ELR (cell line): ENCODE measurements around the gene CATSPERZ.

Experiments
- DNase-seq: peaks from one replicate; pipeline ENCODE4 v3.0.0-alpha.2; 2015; ENCODE audit warnings: low read depth

The CATSPERZ gene

GRCh38 chr11:64299847-64300648 is at the start of gene CATSPERZ:
Gene CATSPERZ (plus strand): TSS chr11:64300358. CDS start chr11:64300411, 53 bp downstream.
- no peak for DNase-seq

DNA sequence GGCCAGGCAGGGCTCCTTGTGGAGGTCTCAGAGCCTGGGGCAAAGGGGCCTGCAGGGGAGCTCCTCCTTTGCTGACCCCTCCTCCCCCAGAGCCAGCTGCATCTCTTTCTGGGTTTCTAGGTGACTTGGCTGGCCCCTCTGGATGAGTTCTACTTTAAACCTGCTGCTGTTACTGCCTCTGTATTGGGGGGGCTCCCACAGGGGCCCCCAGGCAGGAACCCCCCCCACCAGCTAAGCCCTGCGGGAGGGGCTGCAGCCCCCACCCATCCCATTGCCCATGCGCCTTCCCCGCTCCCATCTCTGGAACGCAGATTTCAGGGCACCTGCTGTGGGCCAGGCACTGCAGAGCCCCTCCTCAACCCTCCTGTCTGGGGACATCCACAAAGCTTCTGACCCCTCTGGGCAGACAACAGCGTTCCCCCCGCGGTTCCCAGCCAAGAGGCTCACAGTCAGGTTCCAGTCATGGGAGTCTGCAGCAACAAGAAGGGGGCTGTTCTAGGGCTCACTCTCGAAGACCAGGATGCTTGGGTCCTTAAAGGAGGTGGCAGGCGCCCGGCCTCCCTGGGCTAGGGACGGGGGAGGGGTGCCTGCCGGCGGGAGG is 49.6 kb upstream of the CATSPERZ start:
- DNase-seq: no peak

DNA sequence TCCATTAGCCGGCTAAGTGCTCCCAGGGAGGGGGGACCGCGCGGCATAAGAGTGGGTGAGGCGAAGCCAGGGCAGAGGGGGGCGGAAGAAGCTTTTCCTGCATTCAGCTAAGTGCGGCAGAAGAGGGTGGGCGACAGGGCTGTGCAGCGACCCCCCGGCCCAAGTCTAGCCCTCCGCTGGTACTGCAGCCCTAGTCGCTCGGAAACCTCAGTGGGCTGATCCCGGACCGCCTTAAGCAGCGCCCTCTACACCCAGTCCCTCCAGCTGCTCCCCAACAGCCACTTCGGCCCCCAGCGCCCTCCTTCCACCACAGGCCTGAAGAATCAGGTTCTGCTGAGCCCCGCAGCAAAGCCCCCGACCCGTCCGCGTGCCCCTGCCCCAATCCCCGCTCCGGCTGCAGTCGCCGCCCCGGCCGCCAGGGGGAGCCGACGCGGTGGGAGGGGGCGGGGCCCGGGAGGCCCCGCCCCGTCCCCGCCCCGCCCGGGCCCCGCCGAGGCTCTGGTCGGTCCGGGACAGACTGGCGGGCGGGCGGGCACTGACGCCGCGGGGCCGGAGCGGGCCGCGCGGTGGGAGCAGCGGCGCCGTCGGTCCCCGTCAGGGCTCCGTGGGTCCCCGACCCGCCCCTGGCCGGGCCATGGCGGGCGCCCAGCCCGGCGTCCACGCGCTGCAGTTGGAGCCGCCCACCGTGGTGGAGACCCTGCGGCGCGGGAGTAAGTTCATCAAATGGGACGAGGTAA is 49.0 kb upstream of the CATSPERZ start, which contains the start of gene PLCB3:
Gene PLCB3 (plus strand): TSS at position 515 of the 737 bp plus-strand sequence. CDS start 120 bp downstream, at position 635.
- peak; percentile 58 for DNase-seq

GRCh38 chr11:64251753-64252002 is 48.5 kb upstream of the CATSPERZ start:
- DNase-seq: no peak

- DNase-seq: peak; percentile 78
Observed at GRCh38 chr11:64252003-64252872, 47.9 kb upstream of the CATSPERZ start.

DNA sequence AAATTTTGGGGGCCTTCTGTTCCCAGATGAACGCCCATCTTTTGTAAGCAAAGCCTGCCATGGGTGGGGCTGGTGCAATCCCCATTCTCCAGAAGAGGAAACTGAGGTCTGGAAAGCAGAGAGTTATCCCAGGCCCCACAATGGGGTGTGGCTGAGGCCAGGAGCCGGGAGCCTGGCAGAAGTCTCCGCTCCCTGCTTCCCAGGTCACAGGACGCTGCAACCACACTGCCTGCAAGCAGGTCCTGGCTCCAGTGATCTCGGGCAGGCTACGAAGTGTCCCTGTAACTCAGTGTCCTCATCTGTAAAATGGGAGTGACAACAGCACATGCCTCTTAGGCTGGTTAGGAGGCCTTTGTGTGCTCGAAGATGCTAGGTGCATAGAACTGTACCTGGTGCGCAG is 47.1 kb upstream of the CATSPERZ start:
- no peak for DNase-seq

- DNase-seq: no peak
Observed at GRCh38 chr11:64253481-64253880, 46.7 kb upstream of the CATSPERZ start.

GRCh38 chr11:64254326-64254725 is 45.8 kb upstream of the CATSPERZ start:
- no peak for DNase-seq

DNA sequence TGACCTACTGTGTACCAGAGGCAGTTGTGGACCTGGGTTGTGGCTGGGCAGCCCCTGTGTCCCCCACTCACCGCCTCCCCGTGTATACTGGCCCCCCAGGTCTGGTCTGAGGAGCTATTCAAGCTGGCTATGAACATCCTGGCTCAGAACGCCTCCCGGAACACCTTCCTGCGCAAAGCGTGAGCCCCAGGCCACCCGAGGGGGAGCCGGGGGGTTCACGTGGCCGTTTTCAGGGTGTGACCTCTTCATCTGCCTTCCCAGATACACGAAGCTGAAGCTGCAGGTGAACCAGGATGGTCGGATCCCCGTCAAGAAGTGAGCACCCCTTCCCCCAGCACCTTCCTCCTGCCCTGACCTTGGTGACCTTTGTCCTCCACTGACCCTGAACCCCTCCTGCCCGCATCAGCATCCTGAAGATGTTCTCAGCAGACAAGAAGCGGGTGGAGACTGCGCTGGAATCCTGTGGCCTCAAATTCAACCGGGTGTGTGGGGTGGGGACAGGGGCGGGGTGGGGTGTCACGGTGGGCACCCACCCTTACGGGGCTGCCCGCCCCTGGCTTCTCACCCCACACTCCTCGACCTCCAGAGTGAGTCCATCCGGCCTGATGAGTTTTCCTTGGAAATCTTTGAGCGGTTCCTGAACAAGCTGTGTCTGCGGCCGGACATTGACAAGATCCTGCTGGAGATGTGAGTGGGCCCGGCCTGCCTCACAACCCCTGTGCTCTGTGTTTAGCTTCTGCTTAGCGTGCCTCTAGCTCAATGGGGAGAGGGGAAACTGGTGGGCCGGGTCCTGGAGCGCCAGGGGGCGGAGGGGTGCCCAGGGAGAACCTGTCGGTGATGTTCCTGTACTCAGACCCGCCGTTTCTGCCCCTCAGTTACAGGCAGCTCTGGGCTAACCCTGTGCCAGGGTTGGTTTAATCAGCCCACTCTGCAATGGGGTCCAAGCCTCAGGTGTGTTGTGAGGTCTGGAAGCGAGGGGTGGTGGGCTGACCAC is 44.7 kb upstream of the CATSPERZ start:
- no peak for DNase-seq

DNA sequence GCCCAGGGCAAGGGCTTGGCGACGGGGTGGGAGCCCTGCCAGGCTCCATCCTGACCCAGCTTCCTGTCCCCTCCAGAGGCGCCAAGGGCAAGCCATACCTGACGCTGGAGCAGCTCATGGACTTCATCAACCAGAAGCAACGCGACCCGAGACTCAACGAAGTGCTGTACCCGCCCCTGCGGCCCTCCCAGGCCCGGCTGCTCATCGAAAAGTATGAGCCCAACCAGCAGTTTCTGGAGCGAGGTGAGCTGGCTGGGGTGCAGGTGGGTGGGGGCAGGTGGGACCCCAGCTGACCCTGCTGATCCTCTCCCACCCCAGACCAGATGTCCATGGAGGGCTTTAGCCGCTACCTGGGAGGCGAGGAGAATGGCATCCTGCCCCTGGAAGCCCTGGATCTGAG is 43.9 kb upstream of the CATSPERZ start:
- no peak for DNase-seq

- DNase-seq: no peak
Observed at GRCh38 chr11:64258356-64258755, 41.8 kb upstream of the CATSPERZ start.

GRCh38 chr11:64258946-64259532 is 41.1 kb upstream of the CATSPERZ start:
- no peak for DNase-seq

GRCh38 chr11:64259533-64260067 is 40.6 kb upstream of the CATSPERZ start:
- DNase-seq: no peak

DNA sequence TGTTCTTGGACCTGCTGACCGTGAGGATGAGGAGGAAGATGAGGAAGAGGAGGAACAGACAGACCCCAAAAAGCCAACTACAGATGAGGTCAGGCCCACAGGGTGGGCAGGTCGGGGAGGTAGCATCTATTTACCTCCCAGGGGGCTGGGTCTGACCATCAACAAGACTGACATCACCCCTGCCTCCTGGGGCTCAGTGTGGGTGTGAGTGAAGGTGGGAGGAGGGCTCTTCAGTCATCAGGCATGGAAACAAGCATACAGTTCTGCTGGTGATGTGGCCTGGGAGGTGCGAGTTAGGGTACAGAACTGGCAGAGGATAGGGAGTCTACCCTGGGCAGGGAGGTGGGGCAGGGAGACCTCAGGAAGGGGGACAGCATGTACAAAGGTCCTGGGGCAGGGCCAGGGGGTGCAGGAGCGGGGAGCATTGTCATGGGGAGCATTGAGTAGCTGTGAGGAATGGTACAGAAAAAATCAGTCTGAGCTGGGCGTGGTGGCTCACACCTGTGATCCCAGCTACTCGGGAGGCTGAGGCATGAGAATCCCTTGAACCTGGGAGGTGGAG is 39.9 kb upstream of the CATSPERZ start:
- no peak for DNase-seq

DNA sequence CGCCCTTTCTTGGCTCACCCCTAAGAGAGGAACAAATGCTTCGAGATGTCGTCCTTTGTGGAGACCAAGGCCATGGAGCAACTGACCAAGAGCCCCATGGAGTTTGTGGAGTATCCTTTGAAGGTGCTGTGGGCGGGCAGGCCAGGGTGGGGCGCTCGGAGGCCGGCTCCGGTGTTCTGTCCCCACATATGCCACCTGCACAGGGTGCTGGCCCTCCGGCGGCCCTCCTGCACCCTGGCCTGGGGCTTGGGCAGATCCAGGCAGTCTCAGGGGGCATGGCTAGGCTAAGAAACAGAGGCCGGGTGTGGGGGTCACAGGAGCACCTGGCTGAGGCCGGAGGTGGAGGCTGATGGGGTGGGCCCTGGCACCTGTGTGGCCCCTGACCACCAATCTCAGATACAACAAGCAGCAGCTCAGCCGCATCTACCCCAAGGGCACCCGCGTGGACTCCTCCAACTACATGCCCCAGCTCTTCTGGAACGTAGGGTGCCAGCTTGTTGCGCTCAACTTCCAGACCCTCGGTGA is 38.5 kb upstream of the CATSPERZ start:
- no peak for DNase-seq

DNA sequence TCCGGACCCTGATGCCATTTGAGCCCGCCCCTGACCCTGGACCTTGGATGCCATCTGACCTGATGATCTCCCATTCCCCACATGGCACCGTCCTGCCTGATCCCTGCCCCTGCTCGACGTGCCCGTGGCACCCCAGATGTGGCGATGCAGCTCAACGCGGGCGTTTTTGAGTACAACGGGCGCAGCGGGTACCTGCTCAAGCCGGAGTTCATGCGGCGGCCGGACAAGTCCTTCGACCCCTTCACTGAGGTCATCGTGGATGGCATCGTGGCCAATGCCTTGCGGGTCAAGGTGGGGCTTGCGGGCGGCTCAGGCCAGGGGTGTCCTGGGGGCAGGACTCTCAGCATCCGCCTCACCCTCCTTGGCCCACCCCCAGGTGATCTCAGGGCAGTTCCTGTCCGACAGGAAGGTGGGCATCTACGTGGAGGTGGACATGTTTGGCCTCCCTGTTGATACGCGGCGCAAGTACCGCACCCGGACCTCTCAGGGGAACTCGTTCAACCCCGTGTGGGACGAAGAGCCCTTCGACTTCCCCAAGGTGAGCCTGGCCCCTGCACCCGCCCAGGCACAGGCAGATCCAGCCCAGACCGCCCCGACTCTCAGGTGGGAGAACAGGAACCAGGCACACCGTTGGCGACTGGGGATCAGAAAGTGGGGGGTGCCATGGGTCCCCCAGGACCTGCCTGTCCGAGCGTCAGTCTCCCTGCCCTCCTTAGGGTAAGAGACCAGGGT is 37.7 kb upstream of the CATSPERZ start:
- DNase-seq: no peak

- DNase-seq: peak; percentile 95
Observed at GRCh38 chr11:64263021-64263946, 36.9 kb upstream of the CATSPERZ start.

DNA sequence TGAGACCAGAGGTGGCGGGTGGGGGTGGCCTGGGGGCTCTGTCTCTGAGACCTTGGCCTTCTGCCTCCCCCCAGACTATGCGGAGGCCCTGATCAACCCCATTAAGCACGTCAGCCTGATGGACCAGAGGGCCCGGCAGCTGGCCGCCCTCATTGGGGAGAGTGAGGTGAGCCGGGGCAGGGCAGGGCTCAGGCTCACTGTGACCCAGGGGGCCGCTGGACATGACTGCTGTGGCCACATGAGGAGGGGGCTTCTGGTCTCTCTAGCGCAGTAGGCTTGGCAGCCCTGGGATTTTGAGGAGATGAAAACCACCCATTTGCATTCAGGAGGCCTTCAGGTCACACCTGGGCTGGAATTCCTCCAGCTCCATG is 36.2 kb upstream of the CATSPERZ start:
- DNase-seq: no peak
